Testis (tissue), 3 donors: ENCODE results near the gene SH3TC1. TPM values are rescaled to one million over a fixed set of nuclear protein-coding genes. Genes with fewer than 3 reads are reported as not detected.

Experiments used
- DNase-seq: peaks from one replicate; pipeline ENCODE4 v3.0.0-alpha.2; 2019
- H3K27ac ChIP-seq, 2 donors: fragments of 200-600 bp; sonication (generic); one replicate each; pipeline ENCODE4 v1.5.1; 2019
- H3K27me3 ChIP-seq: fragments of 200-600 bp; sonication (generic); one replicate; pipeline ENCODE4 v1.5.1; 2019
- H3K36me3 ChIP-seq: fragments of 200-600 bp; sonication (generic); one replicate; pipeline ENCODE4 v1.5.1; 2017; ENCODE audit warnings: low read depth; ENCODE audit errors: missing control alignments
- H3K4me1 ChIP-seq: fragments of 200-600 bp; sonication (generic); one replicate; pipeline ENCODE4 v1.5.1; 2019
- H3K4me3 ChIP-seq, 2 donors: fragments of 200-600 bp; sonication (generic); one replicate each; pipeline ENCODE4 v1.5.1; 2017 to 2019
- H3K9me3 ChIP-seq: fragments of 200-600 bp; sonication (generic); one replicate; pipeline ENCODE4 v1.5.1; 2017
- CTCF ChIP-seq, 3 experiments: fragments of 450-650 bp in 2 of 3; fragments of 200-600 bp in 1 of 3; sonication (generic) in 1 of 3; IDR thresholded peaks; one replicate each; pipeline ENCODE4 v1.5.1; 2016 to 2019; ENCODE audit warnings: antibody characterized with exemption in 3 of 3, mild to moderate bottlenecking in 2 of 3, moderate library complexity in 1 of 3
- POLR2A ChIP-seq: fragments of 450-650 bp; IDR thresholded peaks from one replicate; pipeline ENCODE4 v1.6.1; 2017; ENCODE audit warnings: antibody characterized with exemption, mild to moderate bottlenecking, moderate library complexity
- WGBS, 2 donors: methylation state at CpG; one replicate each; pipeline ENCODE4 v1.1.5; 2018; 5-methylcytosine and 5-hydroxymethylcytosine counted together
- intact Hi-C: fragments of 100-400 bp; cut with DNase I; formaldehyde crosslinking; loops from one replicate; pipeline ENCODE4 v1.15.1; 2023; ENCODE audit warnings: low total_unique reads
- polyA plus RNA-seq: library from polyadenylated mRNA; stranded (reverse); fragments of 350-450 nt; fragmentation: Illumina TruSeq; extraction: RNeasy Lipid Tissue Mini Kit (QIAGEN cat#74804); gene quantifications from one replicate; pipeline ENCODE4 v1.2.3, GENCODE V29; 2014; ENCODE audit warnings: low read depth, low replicate concordance; ENCODE audit not compliant: insufficient read depth
- total RNA-seq, 2 donors: library from RNA; depleted of rRNA; stranded (reverse); fragments of >200 nt; gene quantifications; one replicate each; pipeline ENCODE4 v1.2.3, GENCODE V29; 2016

SH3TC1 gene
- total and polyA plus RNA-seq, 3 donors from 2014 or later, result 3.2 to 12.6 (median 4.0) TPM

- Histone ChIP-seq H3K4me3 (no peak overlapping the region), H3K27me3 (no peaks in the 10 kb centered on the region), H3K27ac (no peak overlapping the region), H3K4me1 (no peaks in the 10 kb centered on the region), H3K36me3 (no peaks in the 10 kb centered on the region), H3K9me3 (no peaks in the 10 kb centered on the region)
- TF ChIP-seq CTCF (IDR thresholded peaks at IDR 0.05) (no peak), POLR2A (no peak)
- DNase-seq, result no peak
- intact Hi-C loops, result no loop called here
- 58 to 60% methylated on average over 4 of the region's 4 CpGs for WGBS, 2 donors
Observed at GRCh38 chr4:8257854-8258253, 58.8 kb downstream of the SH3TC1 start.

- intact Hi-C loops, result no loop called here
- TF ChIP-seq POLR2A (no peak), CTCF (IDR thresholded peaks at IDR 0.05) (no peak)
- DNase-seq, result no peak
- no peaks in the 10 kb centered on the region for H3K27me3 ChIP-seq
- WGBS, 2 donors, result 76 to 78% methylated on average over 12 to 13 of the region's 13 CpGs
- H3K9me3 ChIP-seq, result no peaks in the 10 kb centered on the region
- H3K36me3 ChIP-seq, result no peaks in the 10 kb centered on the region
- H3K4me3 ChIP-seq, result no peak overlapping the region
- no peaks in the 10 kb centered on the region for H3K4me1 ChIP-seq
- no peak overlapping the region for H3K27ac ChIP-seq
Observed at GRCh38 chr4:8258552-8259212, 59.6 kb downstream of the SH3TC1 start.

- 82 to 83% methylated on average over 11 of the region's 11 CpGs for WGBS, 2 donors
- no peak overlapping the region for H3K27ac ChIP-seq
Observed at GRCh38 chr4:8259743-8260430, 60.8 kb downstream of the SH3TC1 start.

GRCh38 chr4:8260656-8261111 lies 61.6 kb downstream of the SH3TC1 start:
- WGBS, 2 donors, result 31 to 33% methylated on average over 11 to 13 of the region's 13 CpGs
- intact Hi-C loops, result no loop called here
- TF ChIP-seq CTCF (IDR thresholded peaks at IDR 0.05) (no peak), POLR2A (no peak)
- H3K27me3 ChIP-seq, result no peaks in the 10 kb centered on the region
- H3K4me3 ChIP-seq, result no peak overlapping the region
- H3K36me3 ChIP-seq, result no peaks in the 10 kb centered on the region
- DNase-seq, result peak; percentile 63
- no peaks in the 10 kb centered on the region for H3K9me3 ChIP-seq
- H3K27ac ChIP-seq, result no peak overlapping the region
- H3K4me1 ChIP-seq, result no peaks in the 10 kb centered on the region

More at GRCh38 chr4:8259743-8260430, 60.8 kb downstream of the SH3TC1 start:
- H3K27me3 ChIP-seq, result no peaks in the 10 kb centered on the region
- H3K4me3 ChIP-seq, result no peak overlapping the region
- intact Hi-C loops, result no loop called here
- TF ChIP-seq POLR2A (no peak), CTCF (IDR thresholded peaks at IDR 0.05) (no peak)
- H3K9me3 ChIP-seq, result no peaks in the 10 kb centered on the region
- H3K4me1 ChIP-seq, result no peaks in the 10 kb centered on the region
- no peaks in the 10 kb centered on the region for H3K36me3 ChIP-seq
- DNase-seq, result no peak
